Karpas-422 (cell line): ENCODE data around the gene GNRH2. TPM values are rescaled to one million over a fixed set of nuclear protein-coding genes. Genes with fewer than 3 reads are reported as not detected.

Source experiments
- DNase-seq: peaks from one replicate; pipeline ENCODE4 v3.0.0-alpha.2; 2015
- H2AFZ ChIP-seq: fragments of 200-600 bp; sonication (generic); 2 replicates; pipeline ENCODE4 v1.6.1; 2014; ENCODE audit warnings: antibody characterized with exemption, low read length, mixed read lengths
- H3K27ac ChIP-seq: fragments of 200-600 bp; sonication (generic); 2 replicates; pipeline ENCODE4 v1.5.1; 2014; ENCODE audit warnings: mild to moderate bottlenecking, low read length, moderate library complexity
- H3K27me3 ChIP-seq: fragments of 200-600 bp; sonication (generic); 2 replicates; pipeline ENCODE4 v1.6.1; 2014; ENCODE audit warnings: low read length, mixed read lengths
- H3K36me3 ChIP-seq: fragments of 200-600 bp; sonication (generic); 2 replicates; pipeline ENCODE4 v1.6.1; 2014; ENCODE audit warnings: low read length, mixed read lengths; ENCODE audit not compliant: insufficient read depth
- H3K4me1 ChIP-seq: fragments of 200-600 bp; sonication (generic); 2 replicates; pipeline ENCODE4 v1.6.1; 2014; ENCODE audit warnings: mild to moderate bottlenecking, low read length, mixed read lengths
- H3K4me2 ChIP-seq: fragments of 200-600 bp; sonication (generic); 2 replicates; pipeline ENCODE4 v1.6.1; 2014; ENCODE audit warnings: low read length, low read depth, mild to moderate bottlenecking; ENCODE audit not compliant: poor library complexity, severe bottlenecking
- H3K4me3 ChIP-seq: fragments of 200-600 bp; sonication (generic); 2 replicates; pipeline ENCODE4 v1.5.1; 2014; ENCODE audit warnings: mild to moderate bottlenecking, antibody characterized with exemption, low read length, mixed read lengths
- H3K79me2 ChIP-seq: fragments of 200-600 bp; sonication (generic); 2 replicates; pipeline ENCODE4 v1.6.1; 2014; ENCODE audit warnings: mild to moderate bottlenecking, low read length, mixed read lengths
- H3K9ac ChIP-seq: fragments of 200-600 bp; sonication (generic); 2 replicates; pipeline ENCODE4 v1.6.0; 2014; ENCODE audit warnings: low read length
- H3K9me2 ChIP-seq: fragments of 200-600 bp; sonication (generic), shearing (Covaris generic); replicated peaks from 2 replicates; pipeline ENCODE4 v1.6.0; 2014; ENCODE audit warnings: mild to moderate bottlenecking, low read length, moderate library complexity; ENCODE audit not compliant: insufficient read depth
- H3K9me3 ChIP-seq: fragments of 300-700, 200-600 bp; sonication (generic); 2 replicates; pipeline ENCODE4 v1.6.1; 2014; ENCODE audit warnings: low read length, mixed read lengths
- H4K20me1 ChIP-seq: fragments of 200-600 bp; sonication (generic); 2 replicates; pipeline ENCODE4 v1.6.1; 2014; ENCODE audit warnings: mild to moderate bottlenecking, antibody characterized with exemption, low read length, low read depth; ENCODE audit not compliant: insufficient read depth
- total RNA-seq: library from RNA; depleted of rRNA; stranded (reverse); fragments of >200 nt; shearing (Covaris generic); gene quantifications from 2 replicates; pipeline ENCODE4 v1.2.3, GENCODE V29; 2014; ENCODE audit warnings: low replicate concordance; rRNA removed

The GNRH2 gene, protein sequence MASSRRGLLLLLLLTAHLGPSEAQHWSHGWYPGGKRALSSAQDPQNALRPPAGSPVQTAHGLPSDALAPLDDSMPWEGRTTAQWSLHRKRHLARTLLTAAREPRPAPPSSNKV
- 0.52 and 2.7 TPM in 2 replicates for total RNA-seq

DNA sequence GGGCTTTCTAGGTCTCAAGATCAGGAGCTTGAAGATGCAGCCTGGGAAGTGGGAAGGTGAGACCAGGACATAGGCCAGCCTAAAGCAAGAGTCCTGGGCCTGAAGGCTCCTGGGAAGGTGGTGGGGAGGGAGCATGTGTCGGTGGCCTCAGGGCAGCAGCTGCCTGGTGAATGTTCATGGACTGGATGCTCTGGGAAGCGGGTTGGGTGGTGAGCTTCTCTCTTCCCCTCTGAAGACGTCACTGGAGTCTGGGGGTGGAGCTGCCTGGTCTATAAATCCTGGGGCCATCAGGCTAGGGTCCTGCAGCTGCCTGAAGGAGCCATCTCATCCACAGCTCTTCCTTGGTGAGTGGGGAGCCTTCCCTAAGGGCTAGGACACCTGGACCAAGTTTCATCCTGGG is at the start of gene GNRH2:
Gene GNRH2 (plus strand): TSS at position 301 of the 400 bp plus-strand sequence. CDS start 793 bp downstream, outside the sequence.
- peak within 1 kb of the TSS; percentile 86; the same call in 1 of the 2 replicates for H3K9ac ChIP-seq
- H4K20me1 ChIP-seq = 0 out of 2 replicates have a peak, but pooled peaks cover 9% of the 10 kb centered on the region
- H3K4me2 ChIP-seq = peak within 1 kb of the TSS; percentile 98
- H3K9me3 ChIP-seq = no peaks in the 10 kb centered on the region
- H3K36me3 ChIP-seq = peaks cover 11% of the 10 kb centered on the region
- H2AFZ ChIP-seq = no peak within 1 kb of the TSS
- H3K9me2 ChIP-seq = no peaks in the 10 kb centered on the region
- peaks cover 31% of the 10 kb centered on the region for H3K4me1 ChIP-seq
- H3K27me3 ChIP-seq = no peaks in the 10 kb centered on the region
- H3K4me3 ChIP-seq = peak within 1 kb of the TSS; percentile 88; the same call in 1 of the 2 replicates
- no peak for DNase-seq
- peak within 1 kb of the TSS; percentile 93 for H3K27ac ChIP-seq
- peaks cover 20% of the 10 kb centered on the region for H3K79me2 ChIP-seq

DNA sequence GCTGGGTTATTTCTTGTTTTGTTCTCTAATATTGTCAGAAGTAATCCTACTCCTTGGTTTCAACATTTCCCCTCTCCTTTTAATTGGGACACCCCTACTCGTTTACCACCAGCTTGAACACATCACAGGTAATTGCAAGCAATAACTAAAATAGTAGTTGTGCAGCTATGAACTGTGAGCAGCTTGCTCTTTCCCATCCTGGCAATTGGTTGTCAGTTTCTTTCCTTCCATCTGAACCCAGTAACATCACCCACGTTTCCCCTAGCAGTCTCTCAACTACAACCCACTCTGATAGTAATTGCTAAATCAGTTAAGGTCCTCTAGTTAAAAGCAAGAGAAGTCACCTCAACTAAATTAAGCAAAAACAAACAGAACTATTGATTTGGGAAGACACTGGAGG is 47.6 kb upstream of the GNRH2 start:
- Histone ChIP-seq H3K4me3 (no peak overlapping the region), H4K20me1 (no peaks in the 10 kb centered on the region), H3K27me3 (no peaks in the 10 kb centered on the region), H3K4me2 (no peak overlapping the region), H3K4me1 (no peaks in the 10 kb centered on the region), H3K9me3 (no peaks in the 10 kb centered on the region), H3K9ac (no peak overlapping the region), H3K27ac (no peak overlapping the region), H3K36me3 (peaks cover 10% of the 10 kb centered on the region; the same call in 1 of the 2 replicates), H3K79me2 (no peaks in the 10 kb centered on the region; the same call in 1 of the 2 replicates), H3K9me2 (no peaks in the 10 kb centered on the region), H2AFZ (no peak overlapping the region)
- DNase-seq = no peak

DNA sequence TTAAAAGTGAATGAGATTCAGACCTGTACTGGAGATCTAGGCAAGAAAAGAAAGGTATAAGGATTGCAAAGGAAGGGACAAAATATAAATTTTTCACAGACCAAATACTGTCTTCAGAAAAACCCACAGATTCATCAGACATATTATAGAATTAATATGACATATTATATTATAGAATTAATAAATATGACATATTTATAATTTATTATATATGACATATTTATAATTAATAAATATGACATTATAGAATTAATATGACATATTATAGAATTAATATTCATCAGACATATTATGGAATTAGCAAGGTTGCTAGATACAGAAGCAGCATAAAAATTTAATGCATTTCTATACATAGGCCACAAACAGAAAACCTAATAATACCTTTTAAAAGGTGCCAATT is 44.7 kb upstream of the GNRH2 start:
- Histone ChIP-seq H3K27ac (no peak overlapping the region), H3K27me3 (no peaks in the 10 kb centered on the region), H3K79me2 (peaks cover 7% of the 10 kb centered on the region; the same call in 1 of the 2 replicates), H3K4me1 (no peaks in the 10 kb centered on the region), H4K20me1 (no peaks in the 10 kb centered on the region), H3K9me3 (no peaks in the 10 kb centered on the region), H3K4me3 (no peak overlapping the region), H3K9me2 (no peaks in the 10 kb centered on the region), H3K36me3 (peaks cover 5% of the 10 kb centered on the region; the same call in 1 of the 2 replicates), H3K4me2 (no peak overlapping the region), H3K9ac (no peak overlapping the region), H2AFZ (no peak overlapping the region)
- DNase-seq = no peak

DNA sequence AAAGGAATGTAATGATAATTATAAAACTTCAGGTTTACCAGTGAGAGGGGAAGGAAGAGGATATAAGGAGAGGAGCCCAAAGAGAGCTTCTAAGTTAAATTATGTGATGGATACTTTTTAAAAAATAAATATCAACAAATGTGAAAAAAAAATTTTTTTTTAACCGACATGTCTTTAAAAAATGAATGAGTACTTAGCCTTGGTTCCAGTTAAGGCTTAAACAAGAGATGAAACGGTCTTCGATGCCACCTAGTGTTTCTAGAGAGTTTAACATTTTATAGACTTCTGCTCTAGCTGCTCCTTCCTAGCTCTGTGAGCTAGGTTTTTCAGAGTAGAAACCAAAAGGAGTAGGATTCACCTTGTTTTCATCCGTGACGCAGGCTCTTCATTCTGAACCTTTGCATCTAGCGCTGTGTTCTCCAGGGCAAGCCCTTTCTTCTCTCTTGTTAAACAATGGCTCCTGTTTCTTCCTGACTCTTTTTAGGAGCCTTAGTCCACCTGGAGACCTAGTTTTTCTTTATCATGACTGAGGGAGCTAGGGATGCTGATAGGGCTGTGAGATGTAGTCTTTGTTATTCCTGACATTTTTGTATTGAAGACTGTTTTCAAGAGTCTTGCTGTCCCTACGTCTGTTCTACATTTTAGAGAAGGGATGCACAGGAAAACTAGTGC is 42.4 kb upstream of the GNRH2 start:
- Histone ChIP-seq H4K20me1 (no peaks in the 10 kb centered on the region), H3K4me1 (no peaks in the 10 kb centered on the region), H2AFZ (no peak overlapping the region), H3K4me2 (no peak overlapping the region), H3K9ac (no peak overlapping the region), H3K36me3 (peaks cover 5% of the 10 kb centered on the region; the same call in 1 of the 2 replicates), H3K9me3 (no peaks in the 10 kb centered on the region), H3K27ac (no peak overlapping the region), H3K9me2 (no peaks in the 10 kb centered on the region), H3K27me3 (no peaks in the 10 kb centered on the region), H3K79me2 (peaks cover 7% of the 10 kb centered on the region; the same call in 1 of the 2 replicates), H3K4me3 (no peak overlapping the region)
- DNase-seq = peak; percentile 89

DNA sequence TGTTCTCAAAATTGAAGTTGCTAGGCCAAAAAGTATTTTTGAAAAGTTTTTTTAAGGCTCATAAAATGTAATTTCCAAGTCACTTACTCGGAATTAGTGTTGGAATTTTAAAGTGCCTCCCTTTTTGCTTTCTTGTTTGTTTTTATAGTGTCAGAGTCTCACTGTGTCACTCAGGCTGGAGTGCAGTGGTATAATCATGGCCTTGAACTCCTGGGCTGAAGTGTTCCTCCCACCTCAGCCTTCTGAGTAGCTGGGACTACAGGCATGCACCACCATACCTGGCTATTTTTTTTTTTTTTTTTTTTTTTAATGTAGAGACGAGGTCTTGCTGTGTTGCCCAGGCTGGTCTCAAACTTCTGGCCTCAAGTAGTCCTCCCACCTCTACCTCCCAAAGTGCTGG is 40.0 kb upstream of the GNRH2 start:
- Histone ChIP-seq H3K4me2 (no peak overlapping the region), H2AFZ (no peak overlapping the region), H3K27ac (no peak overlapping the region), H3K4me1 (no peaks in the 10 kb centered on the region), H3K9me3 (no peaks in the 10 kb centered on the region), H3K9me2 (no peaks in the 10 kb centered on the region), H3K4me3 (no peak overlapping the region), H3K9ac (no peak overlapping the region), H3K79me2 (peaks cover 9% of the 10 kb centered on the region; the same call in 1 of the 2 replicates), H4K20me1 (no peaks in the 10 kb centered on the region), H3K27me3 (no peaks in the 10 kb centered on the region), H3K36me3 (peaks cover 13% of the 10 kb centered on the region; the same call in 1 of the 2 replicates)
- DNase-seq = no peak

DNA sequence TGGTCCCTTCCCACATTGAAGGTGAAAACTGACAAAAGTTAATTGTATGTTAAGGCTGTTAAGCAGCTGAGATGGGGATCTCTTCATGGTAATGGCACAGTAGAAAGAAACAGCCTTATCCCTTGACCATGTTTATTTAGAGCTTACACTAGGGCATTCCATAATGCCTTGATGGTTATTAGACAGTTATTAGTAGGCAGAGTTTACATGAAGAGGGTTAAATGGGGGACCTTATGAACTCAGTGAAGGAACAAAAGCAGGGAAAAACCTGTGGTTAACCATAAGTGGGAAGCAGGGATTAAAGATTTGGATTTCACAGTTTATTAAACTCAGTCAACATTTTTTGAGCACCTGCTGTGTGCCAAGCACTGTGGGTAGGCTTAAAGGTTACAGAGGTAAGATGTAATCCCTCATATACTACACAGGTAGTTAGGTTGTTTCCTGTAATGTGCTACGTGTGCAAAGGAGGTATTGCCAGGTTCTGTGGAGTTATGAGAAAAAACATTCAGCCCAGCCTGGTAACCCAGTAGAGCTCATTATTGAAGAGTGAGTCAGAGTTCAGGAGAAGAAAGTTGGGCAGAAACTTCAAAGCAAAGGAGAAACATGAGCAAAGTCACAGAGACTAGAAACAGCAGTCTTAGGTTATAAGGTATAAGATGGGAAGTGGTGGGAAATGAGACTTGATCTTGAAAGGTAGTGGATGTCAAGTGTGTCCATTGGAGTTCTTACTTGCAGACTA is 32.3 kb upstream of the GNRH2 start:
- no peak for DNase-seq
- Histone ChIP-seq H3K4me1 (no peaks in the 10 kb centered on the region), H3K27me3 (no peaks in the 10 kb centered on the region), H3K36me3 (peaks cover 16% of the 10 kb centered on the region), H3K9me2 (no peaks in the 10 kb centered on the region), H3K27ac (no peak overlapping the region), H3K4me3 (no peak overlapping the region), H4K20me1 (no peaks in the 10 kb centered on the region), H3K4me2 (no peak overlapping the region), H3K79me2 (0 out of 2 replicates have a peak, but pooled peaks cover 3% of the 10 kb centered on the region), H3K9me3 (no peaks in the 10 kb centered on the region), H2AFZ (no peak overlapping the region), H3K9ac (no peak overlapping the region)

DNA sequence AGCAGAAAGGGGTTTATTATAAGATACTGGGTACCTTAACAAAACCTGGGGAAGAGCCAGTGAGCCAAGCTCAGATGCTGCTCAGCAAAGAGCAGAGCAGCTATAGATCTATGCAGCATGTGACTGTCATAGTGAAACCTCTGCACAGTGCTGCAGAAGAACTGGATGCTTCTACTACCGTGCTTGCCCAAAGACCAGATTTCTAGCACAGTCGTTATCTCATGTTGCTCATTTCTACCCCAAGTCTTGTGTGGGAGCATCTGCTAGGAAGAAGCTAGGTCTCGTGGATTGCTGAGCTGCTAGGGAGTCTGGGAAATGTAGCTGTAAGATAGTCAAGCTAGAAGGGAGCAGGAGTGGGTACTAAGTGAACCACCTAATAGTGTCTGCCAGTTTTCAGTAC is 31.7 kb upstream of the GNRH2 start:
- no peaks in the 10 kb centered on the region for H3K4me1 ChIP-seq
- no peak for DNase-seq
- H3K27ac ChIP-seq = no peak overlapping the region
- H3K9me3 ChIP-seq = no peaks in the 10 kb centered on the region
- H3K79me2 ChIP-seq = 0 out of 2 replicates have a peak, but pooled peaks cover 3% of the 10 kb centered on the region
- H3K4me2 ChIP-seq = no peak overlapping the region
- no peaks in the 10 kb centered on the region for H4K20me1 ChIP-seq
- H3K4me3 ChIP-seq = no peak overlapping the region
- no peaks in the 10 kb centered on the region for H3K9me2 ChIP-seq
- H3K36me3 ChIP-seq = peaks cover 16% of the 10 kb centered on the region
- no peak overlapping the region for H2AFZ ChIP-seq
- no peak overlapping the region for H3K9ac ChIP-seq
- H3K27me3 ChIP-seq = no peaks in the 10 kb centered on the region

DNA sequence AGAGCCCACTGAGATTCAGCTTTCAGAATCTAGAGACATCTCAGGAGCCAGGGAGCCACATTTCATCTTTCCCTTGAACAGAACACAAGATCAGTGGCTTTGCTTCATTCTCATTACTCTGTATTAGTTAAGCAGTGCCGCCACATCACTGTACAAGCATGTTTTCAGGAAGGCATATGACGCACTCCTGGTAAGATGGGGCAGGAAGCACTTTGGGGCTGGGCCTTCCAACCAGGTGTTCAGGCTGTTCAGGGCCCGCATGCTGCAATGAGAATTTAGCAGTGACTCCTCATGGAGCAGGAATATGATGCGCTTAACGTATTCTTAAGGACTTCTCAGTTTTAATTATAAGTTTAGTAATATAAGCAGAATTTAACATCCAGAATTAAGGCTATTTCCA is 29.7 kb upstream of the GNRH2 start:
- Histone ChIP-seq H3K36me3 (peaks cover 13% of the 10 kb centered on the region), H4K20me1 (no peaks in the 10 kb centered on the region), H3K9me3 (no peaks in the 10 kb centered on the region), H2AFZ (no peak overlapping the region), H3K9ac (no peak overlapping the region), H3K4me2 (no peak overlapping the region), H3K27me3 (no peaks in the 10 kb centered on the region), H3K27ac (no peak overlapping the region), H3K9me2 (no peaks in the 10 kb centered on the region), H3K79me2 (no peaks in the 10 kb centered on the region), H3K4me3 (no peak overlapping the region), H3K4me1 (no peaks in the 10 kb centered on the region)
- no peak for DNase-seq
